ENCODE data around the gene MAPRE3.
"Not testable (repeated sequence)": the region's sequence is repeated elsewhere in the genome, so short reads cannot be mapped to it uniquely, and the experiment has no call there.

Gene MAPRE3

GRCh38 chr2:27071277-27071989 lies 101.0 kb downstream of the MAPRE3 start, which contains the start of gene OST4:
OST4 (minus strand) TSS chr2:27071654.
- DNase-seq: peak; percentile 38 to 96 (median 90)

GRCh38 chr2:27071990-27072830 lies 101.8 kb downstream of the MAPRE3 start:
- DNase-seq: peak in 9 of 14 donors; percentile 25 to 61 (median 49)

- DNase-seq: no peak
These were observed 102.5 kb downstream of the MAPRE3 start for GRCh38 chr2:27072920-27073319.

DNA sequence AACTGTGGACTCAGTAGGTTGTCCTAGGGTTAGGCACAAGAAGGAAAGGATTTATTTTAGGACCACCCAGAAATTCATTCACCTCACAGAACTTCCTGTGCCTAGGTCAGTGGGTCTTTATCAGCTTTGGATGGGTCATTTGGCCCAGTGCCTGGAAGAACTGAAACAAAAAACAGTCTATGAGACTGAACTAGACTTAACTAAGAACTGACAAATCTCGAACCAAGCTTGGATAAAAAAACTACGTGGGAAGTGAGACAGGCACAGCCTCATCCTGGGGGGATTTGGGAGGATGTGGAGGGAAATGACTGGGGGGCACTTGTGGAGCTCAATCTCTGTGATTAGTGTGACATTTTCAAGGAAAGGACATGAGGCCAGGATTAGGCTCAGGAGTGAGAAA lies 103.3 kb downstream of the MAPRE3 start:
- DNase-seq: no peak

DNA sequence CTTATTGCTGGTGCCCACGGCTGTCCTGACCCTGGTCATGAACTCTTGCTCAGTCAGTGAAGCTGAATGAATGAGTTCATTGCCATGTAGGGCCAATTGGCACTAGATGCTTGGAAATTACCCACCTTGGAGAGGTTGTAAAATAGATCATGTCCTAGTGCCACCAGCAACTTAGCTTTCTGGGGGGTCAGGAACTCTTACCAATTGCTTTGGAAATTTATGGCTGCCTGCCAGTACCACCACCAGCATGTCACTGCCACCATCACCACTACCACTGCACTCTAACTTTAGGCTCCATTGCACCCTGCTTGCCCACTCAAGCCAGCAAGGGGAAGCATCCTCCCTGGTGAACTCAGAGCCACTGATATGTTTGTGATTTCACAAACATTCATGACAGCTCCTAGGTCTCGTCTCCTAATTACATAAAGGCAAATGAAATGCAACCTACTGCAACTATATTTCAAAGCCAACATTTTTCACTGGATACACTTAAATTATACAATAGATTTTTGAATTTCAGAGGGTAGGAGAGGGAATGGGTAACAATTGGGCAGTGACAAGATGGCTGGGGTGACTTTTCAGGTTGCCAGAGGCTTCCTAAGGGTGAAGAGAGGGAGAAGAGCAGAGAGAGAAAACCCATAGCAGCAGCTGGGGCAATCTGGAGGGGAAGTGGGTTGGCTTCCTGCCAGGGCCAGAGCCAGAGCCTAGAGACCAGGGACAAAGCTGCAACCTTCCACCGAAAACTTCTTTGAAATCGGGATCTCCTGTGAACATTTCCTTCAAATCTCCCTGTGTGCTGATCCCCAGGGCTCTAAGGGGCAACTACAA lies 104.5 kb downstream of the MAPRE3 start:
- DNase-seq: peak in 1 of 14 donors; percentile 33

DNA sequence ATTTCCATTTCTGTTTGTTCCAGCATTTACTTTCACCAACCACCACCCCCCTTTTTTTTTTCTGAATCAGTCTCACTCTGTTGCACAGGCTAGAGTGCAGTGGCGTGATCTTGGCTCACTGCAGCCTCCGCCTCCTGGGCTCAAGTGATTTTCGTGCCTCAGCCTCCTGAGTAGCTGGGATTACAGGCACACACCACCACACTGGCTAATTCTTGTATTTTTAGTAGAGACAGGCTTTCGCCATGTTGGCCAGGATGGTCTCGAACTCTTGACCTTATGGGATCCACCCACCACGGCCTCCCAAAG lies 105.1 kb downstream of the MAPRE3 start:
- not testable (repeated sequence) for DNase-seq

- no peak for DNase-seq
These were observed 105.9 kb downstream of the MAPRE3 start for GRCh38 chr2:27076323-27076722.
